ENCODE data around the gene KRT83. TPM values are rescaled to one million over a fixed set of nuclear protein-coding genes. Genes with fewer than 3 reads are reported as not detected.

Gene KRT83
- total and polyA plus RNA-seq, 10 of the 15 experiments (the other 5 are each of a cell fraction or from before 2014, with no cell fraction given), result not detected

GRCh38 chr12:52332381-52332780 is 11.2 kb upstream of the KRT83 start:
- ATAC-seq, result no peak
- no TSS peak for BruUV-seq (replicated peaks)
- Histone ChIP-seq H3K4me3 (no peak overlapping the region), H3K4me1 (ENCODE audit: control insufficient read depth, insufficient read depth, low read length) (peaks cover 5% of the 10 kb centered on the region), H3K27ac (ENCODE audit: control insufficient read depth, insufficient read depth) (no peak overlapping the region), H3K36me3 (ENCODE audit: control insufficient read depth in 2 of 2, insufficient read depth in 2 of 2, low read length in 1 of 2) (no peaks in the 10 kb centered on the region), H4K20me1 (ENCODE audit: control insufficient read depth, insufficient read depth) (no peaks in the 10 kb centered on the region), H3K27me3 (replicated peaks in 1 of 2; ENCODE audit: control insufficient read depth in 2 of 2, insufficient read depth in 2 of 2, low read length in 1 of 2) (peaks cover 0 to 2% of the 10 kb centered on the region in 2 experiments; a peak in 2 of 4 replicates), H3K9me3 (replicated peaks; ENCODE audit: control insufficient read depth, insufficient read depth, low read length) (no peaks in the 10 kb centered on the region; the same call in 2 of the 3 replicates), H3K79me2 (ENCODE audit: control insufficient read depth, insufficient read depth, low read length) (no peaks in the 10 kb centered on the region), H2AFZ (ENCODE audit: control insufficient read depth, low read depth, low read length) (no peak overlapping the region), H3K4me2 (ENCODE audit: control insufficient read depth, insufficient read depth) (no peak overlapping the region), H3K9ac (ENCODE audit: control insufficient read depth, insufficient read depth, low read length) (no peak overlapping the region)
- TF ChIP-seq BACH1 (IDR thresholded peaks at IDR 0.05; ENCODE audit: borderline replicate concordance), result no peak
- ChIA-PET RAD21 (ENCODE audit: unreplicated experiment) (no interaction called here), POLR2A (no interaction called here), SMC1A (ENCODE audit: uncharacterized antibody, unreplicated experiment) (no interaction called here), CTCF (interaction anchor here (1.0 to 1.6 kb wide), 2 partner anchors 39 to 548 kb away, joined by 3 to 4 read pairs; no protein-coding TSS in a partner anchor)
- FAIRE-seq, result no peak
- DNase-seq (ENCODE audit: low read depth, low spot score), result no peak
- WGBS (ENCODE audit: insufficient coverage, insufficient replicate concordance, low lambda C conversion rate, missing lambda C conversion rate), result 43% methylated on average over 1 of the region's 1 CpG
- intact Hi-C loops (cut with micrococcal nuclease; ENCODE audit: unreplicated experiment), result no loop called here
- in situ Hi-C loops (cut with MboI), result no loop called here

- no TSS peak for BruUV-seq (replicated peaks)
- ChIA-PET RAD21 (ENCODE audit: unreplicated experiment) (no interaction called here), POLR2A (no interaction called here), CTCF (interaction anchor here (1.0 to 1.2 kb wide), 3 partner anchors 175 to 553 kb away, joined by 3 to 4 read pairs (median 3); no protein-coding TSS in a partner anchor), SMC1A (ENCODE audit: uncharacterized antibody, unreplicated experiment) (no interaction called here)
- Histone ChIP-seq H3K79me2 (ENCODE audit: control insufficient read depth, insufficient read depth, low read length) (no peaks in the 10 kb centered on the region), H2AFZ (ENCODE audit: control insufficient read depth, low read depth, low read length) (no peak overlapping the region), H3K4me1 (ENCODE audit: control insufficient read depth, insufficient read depth, low read length) (peaks cover 7% of the 10 kb centered on the region), H3K36me3 (ENCODE audit: control insufficient read depth in 2 of 2, insufficient read depth in 2 of 2, low read length in 1 of 2) (no peaks in the 10 kb centered on the region), H3K27me3 (replicated peaks in 1 of 2; ENCODE audit: control insufficient read depth in 2 of 2, insufficient read depth in 2 of 2, low read length in 1 of 2) (peaks cover 0 to 2% of the 10 kb centered on the region in 2 experiments; a peak in 2 of 4 replicates), H3K9ac (ENCODE audit: control insufficient read depth, insufficient read depth, low read length) (no peak overlapping the region), H4K20me1 (ENCODE audit: control insufficient read depth, insufficient read depth) (no peaks in the 10 kb centered on the region), H3K9me3 (replicated peaks; ENCODE audit: control insufficient read depth, insufficient read depth, low read length) (no peaks in the 10 kb centered on the region; the same call in 2 of the 3 replicates), H3K27ac (ENCODE audit: control insufficient read depth, insufficient read depth) (no peak overlapping the region), H3K4me3 (no peak overlapping the region), H3K4me2 (ENCODE audit: control insufficient read depth, insufficient read depth) (no peak overlapping the region)
- DNase-seq (ENCODE audit: low read depth, low spot score) (no peak), FAIRE-seq (no peak), ATAC-seq (no peak)
- no peak for TF ChIP-seq RBBP5 (conservative IDR thresholded peaks at IDR 0.05)
- TF ChIP-seq ETV6 (conservative IDR thresholded peaks at IDR 0.05 in 1 of 2, IDR thresholded peaks at IDR 0.05 in 1 of 2; ENCODE audit: borderline replicate concordance in 1 of 2, low read depth in 1 of 2), result no peak
- no peak for TF ChIP-seq STAT3 (IDR thresholded peaks at IDR 0.05; ENCODE audit: low read depth, low read length)
- TF ChIP-seq JUND (IDR thresholded peaks at IDR 0.05; ENCODE audit: low read depth, low read length), result no peak
- no peak for TF ChIP-seq LARP7 (IDR thresholded peaks at IDR 0.05)
- no peak for TF ChIP-seq ZZZ3 (IDR thresholded peaks at IDR 0.05; ENCODE audit: control insufficient read depth, insufficient read length, low read depth)
- TF ChIP-seq ZSCAN29 (IDR thresholded peaks at IDR 0.05), result no peak
- TF ChIP-seq E2F8 (IDR thresholded peaks at IDR 0.05; ENCODE audit: low read depth, partially characterized antibody), result no peak
- TF ChIP-seq ZNF687 (IDR thresholded peaks at IDR 0.05), result no peak
- TF ChIP-seq MYB (IDR thresholded peaks at IDR 0.05; ENCODE audit: borderline replicate concordance, low read depth, low read length), result no peak
- WGBS (ENCODE audit: insufficient coverage, insufficient replicate concordance, low lambda C conversion rate, missing lambda C conversion rate), result 8% methylated on average over 3 of the region's 3 CpGs
- in situ Hi-C loops (cut with MboI) (no loop called here), intact Hi-C loops (cut with micrococcal nuclease; ENCODE audit: unreplicated experiment) (no loop called here)
Observed at GRCh38 chr12:52331833-52332232, 10.6 kb upstream of the KRT83 start.

Measured in GM12878 (cell line).